Coronary artery (tissue), 2 donors: ENCODE results near the gene SLC26A8.

ENCODE experiments used
- DNase-seq: peaks from one replicate; pipeline ENCODE4 v3.0.0-alpha.2; 2017; ENCODE audit warnings: low spot score
- H3K27ac ChIP-seq, 2 donors: fragments of 200-600 bp; sonication (generic); one replicate each; pipeline ENCODE4 v1.5.1; 2016 to 2019
- H3K4me3 ChIP-seq: fragments of 200-600 bp; sonication (generic); 2 replicates; pipeline ENCODE4 v1.5.1; 2016; ENCODE audit warnings: mild to moderate bottlenecking, moderate library complexity
- TF ChIP-seq, protein P1 (sequence below): fragments of 200-600 bp; sonication (generic); IDR thresholded peaks from one replicate; pipeline ENCODE4 v1.5.1; 2019; ENCODE audit warnings: antibody characterized with exemption

Gene SLC26A8

DNA sequence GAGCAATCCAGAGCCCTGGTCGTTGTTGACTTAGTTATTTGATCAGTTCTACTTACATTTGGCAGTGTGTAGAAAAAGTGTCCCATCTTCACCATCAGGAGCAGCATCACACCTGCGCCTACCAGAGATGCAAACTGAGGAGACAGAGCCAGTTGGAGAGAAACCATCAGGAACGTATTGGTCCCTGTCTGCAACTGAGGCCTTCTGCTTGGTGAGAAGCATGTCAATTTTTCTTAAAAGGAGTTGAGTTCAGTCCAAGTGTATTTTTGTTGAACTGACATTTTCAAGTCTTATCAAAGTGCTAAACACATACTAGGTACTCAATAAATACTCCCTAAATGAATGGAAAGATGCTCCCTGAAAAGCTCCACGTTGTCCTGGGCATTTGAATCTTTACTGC, 55.6 kb downstream of the SLC26A8 start:
- no peak for DNase-seq
- H3K4me3 ChIP-seq = no peak overlapping the region
- H3K27ac ChIP-seq = no peak overlapping the region
- TF ChIP-seq, protein P1, sequence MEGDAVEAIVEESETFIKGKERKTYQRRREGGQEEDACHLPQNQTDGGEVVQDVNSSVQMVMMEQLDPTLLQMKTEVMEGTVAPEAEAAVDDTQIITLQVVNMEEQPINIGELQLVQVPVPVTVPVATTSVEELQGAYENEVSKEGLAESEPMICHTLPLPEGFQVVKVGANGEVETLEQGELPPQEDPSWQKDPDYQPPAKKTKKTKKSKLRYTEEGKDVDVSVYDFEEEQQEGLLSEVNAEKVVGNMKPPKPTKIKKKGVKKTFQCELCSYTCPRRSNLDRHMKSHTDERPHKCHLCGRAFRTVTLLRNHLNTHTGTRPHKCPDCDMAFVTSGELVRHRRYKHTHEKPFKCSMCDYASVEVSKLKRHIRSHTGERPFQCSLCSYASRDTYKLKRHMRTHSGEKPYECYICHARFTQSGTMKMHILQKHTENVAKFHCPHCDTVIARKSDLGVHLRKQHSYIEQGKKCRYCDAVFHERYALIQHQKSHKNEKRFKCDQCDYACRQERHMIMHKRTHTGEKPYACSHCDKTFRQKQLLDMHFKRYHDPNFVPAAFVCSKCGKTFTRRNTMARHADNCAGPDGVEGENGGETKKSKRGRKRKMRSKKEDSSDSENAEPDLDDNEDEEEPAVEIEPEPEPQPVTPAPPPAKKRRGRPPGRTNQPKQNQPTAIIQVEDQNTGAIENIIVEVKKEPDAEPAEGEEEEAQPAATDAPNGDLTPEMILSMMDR = no peak

DNA sequence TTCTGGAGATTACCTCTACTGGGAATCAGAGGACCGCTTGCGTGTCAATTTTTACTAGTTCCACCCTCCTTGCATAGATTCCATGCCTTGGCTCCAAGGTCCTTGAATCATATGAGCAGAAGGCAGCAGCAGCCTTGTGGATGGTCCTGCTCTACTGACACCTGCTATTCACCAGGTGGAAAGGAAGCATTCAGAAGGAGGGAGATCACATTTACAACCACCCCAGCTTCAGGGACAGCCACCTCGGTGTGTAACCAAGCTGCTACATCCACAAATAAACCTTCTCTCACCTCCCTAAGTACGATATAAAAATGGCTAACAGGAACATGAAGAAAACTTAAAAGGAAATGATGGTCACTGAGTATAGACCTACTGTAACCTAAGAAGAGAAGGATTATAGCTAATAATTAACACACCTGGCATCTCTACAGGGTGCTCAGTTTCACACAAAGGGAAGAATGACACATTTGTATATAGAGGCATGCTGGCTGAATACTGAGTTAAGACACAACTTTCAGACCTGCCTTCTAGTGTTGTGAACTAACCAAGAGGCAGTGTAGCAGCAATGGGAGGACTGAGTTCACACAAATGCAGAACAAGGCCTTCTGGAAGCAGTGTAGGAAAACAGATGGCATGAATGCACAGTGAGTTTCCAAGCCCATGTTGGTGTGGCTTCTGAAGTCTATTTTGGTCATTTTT, 57.2 kb downstream of the SLC26A8 start:
- H3K4me3 ChIP-seq = no peak overlapping the region
- TF ChIP-seq, protein P1 = no peak
- no peak overlapping the region for H3K27ac ChIP-seq
- no peak for DNase-seq

DNA sequence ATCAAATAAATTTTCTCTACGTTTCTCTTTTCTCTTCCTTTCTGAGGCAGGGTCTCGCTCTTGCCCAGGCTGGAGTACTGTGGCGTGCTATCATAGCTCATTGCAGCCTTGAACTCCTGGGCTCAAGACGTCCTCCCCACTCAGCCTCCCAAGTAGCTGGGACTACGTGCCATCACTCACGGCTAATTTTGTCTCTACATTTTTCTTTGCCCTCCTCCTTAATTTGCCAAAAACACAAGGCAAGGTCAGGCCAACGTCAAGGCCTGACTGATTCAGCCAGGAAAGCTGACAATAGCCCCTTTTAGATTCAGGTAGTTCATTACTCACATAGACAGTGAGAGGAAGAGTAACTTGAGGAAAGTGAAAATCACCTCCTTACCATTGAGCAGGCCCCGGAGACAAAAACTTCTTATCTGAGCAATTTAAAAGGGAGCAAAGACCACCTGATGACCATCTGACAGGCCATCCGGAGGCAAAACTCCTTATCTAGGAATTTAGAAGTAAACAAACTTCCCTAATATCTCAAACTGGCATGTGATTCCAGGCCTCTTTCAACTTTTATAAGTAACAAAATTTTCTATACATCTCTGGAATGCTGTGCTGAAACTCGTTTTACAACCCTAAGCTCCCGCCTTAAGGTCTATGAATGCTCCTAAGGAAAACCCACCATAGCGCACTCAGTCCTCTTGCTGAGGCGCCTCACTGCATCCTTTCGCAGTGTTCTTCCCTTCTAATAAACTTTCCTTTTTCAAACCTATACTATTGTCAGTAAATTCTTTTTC, 61.5 kb downstream of the SLC26A8 start:
- Histone ChIP-seq H3K4me3 (no peak overlapping the region), H3K27ac (no peak overlapping the region)
- DNase-seq = no peak
- TF ChIP-seq, protein P1 = no peak

DNA sequence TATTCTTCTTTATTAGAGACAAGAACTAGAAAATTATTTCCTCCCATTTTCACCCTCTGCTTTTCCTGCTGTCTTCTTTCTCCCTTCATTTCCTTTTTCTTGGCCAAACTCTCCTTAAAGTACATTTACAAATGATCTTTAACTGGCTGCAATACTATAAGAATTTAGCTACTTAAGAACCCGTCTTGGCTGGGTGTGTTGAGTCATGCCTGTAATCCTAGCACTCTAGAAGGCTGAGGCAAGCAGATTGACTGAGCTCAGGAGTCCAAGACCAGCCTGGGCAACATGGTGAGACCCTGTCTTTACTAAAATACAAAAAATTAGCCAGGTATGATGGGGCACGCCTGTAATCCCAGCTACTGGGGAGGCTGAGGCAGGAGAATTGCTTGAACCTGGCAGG, 64.3 kb downstream of the SLC26A8 start:
- no peak for DNase-seq
- no peak overlapping the region for H3K4me3 ChIP-seq
- TF ChIP-seq, protein P1 = no peak
- H3K27ac ChIP-seq = no peak overlapping the region

DNA sequence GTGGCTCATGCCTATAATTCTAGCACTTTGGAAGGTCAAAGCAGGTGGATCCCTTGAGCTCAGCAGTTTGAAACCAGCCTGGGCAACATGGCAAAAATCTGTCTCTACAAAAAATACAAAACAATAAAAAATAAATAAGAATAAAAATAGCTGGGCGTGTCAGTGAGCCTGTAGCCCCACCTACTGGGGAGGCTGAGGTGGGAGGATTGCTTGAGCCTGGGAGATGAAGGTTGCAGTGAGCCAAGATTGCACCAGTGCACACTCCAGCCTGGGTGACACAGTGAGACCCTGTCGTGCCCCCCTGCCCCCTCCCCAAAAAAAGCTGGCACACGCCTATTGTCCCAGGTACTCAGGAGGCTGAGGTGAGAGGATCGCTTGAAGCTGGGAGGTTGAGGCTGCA, 68.5 kb downstream of the SLC26A8 start:
- Histone ChIP-seq H3K4me3 (no peak overlapping the region), H3K27ac (no peak overlapping the region)
- TF ChIP-seq, protein P1 = no peak
- no peak for DNase-seq

DNA sequence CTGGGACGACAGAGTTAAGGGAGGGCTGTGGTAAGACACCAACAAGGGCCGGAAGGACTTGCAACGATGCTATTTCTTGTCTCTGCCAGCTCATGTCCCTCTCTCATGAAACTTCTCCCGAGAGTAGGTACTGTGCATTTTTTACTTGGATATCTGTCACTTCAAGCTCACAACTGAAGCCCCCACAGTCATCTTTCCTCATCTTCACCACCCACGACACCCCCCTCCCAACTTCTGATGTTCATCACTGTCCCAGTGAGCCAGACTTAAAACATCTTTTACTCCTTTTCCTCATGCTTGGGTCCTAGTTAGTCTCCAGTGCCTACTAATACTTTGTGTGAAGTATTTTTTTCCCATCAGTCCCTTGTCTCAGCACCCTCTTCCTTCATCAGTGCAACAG, 68.9 kb downstream of the SLC26A8 start:
- TF ChIP-seq, protein P1 = no peak
- H3K4me3 ChIP-seq = no peak overlapping the region
- DNase-seq = no peak
- H3K27ac ChIP-seq = no peak overlapping the region

DNA sequence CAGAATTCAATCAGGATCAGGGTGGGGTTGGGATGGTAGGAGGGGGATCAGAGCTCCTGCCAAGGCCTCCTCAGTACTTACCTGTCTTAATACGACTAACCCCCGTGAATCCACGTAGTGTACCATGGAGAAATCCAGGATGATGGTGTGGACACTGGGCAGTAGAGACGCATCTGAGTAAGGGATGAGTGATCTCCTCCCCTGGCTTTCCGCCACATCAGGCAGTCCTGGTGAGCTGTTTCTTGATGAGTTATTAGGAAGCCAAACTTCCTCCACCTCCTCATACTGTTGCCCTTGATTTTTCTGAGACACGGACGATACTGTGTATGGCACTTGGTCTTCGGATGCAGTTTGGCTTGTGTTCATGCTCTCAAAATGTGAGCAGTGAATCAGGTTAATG, 69.4 kb downstream of the SLC26A8 start:
- no peak for DNase-seq
- TF ChIP-seq, protein P1 = no peak
- no peak overlapping the region for H3K27ac ChIP-seq
- H3K4me3 ChIP-seq = no peak overlapping the region
